ENCODE data around the gene HELQ.

HELQ gene

DNA sequence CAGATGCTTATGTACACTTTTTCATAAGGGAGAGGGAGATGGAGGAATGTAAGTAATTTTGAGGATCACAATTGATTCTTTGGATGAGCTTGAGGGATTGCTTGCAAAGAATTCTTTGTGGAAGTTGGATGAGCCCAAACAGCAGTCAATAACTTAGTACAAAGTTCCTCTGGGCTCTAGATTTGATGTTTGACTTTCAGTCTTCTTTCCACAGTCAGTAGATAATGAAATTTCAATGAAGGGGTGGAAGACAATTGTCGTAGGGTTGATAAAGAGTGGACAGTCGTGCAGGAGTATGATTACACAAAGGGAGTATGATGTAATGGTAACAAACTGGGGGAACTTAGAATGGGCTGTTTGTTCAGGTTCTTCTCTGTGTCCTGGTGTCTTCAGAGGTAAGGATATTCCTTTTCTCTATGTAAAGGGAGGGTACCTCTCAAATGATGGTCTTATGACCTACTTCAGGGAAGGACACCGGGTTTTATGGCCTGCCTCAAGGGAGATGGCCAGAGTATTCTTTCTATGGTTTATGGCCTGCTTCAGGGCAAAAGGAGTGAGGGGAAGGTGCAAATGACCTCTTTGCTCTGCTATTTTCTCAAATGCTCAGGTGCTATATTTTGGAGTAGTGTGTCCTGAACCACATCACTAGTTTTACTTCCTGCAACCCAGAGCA lies 31.0 kb upstream of the HELQ start:
- peaks cover 4% of the 10 kb centered on the region for H3K4me1 ChIP-seq (ENCODE audit: control insufficient read depth, insufficient read depth, low read length, poor library complexity, severe bottlenecking)
- no peak overlapping the region for H3K27ac ChIP-seq (ENCODE audit: low read depth, low read length, severe bottlenecking)
- H3K36me3 ChIP-seq (ENCODE audit: control insufficient read depth, insufficient read depth, low read length): no peaks in the 10 kb centered on the region
- WGBS, 2 experiments (ENCODE audit: insufficient coverage in 2 of 2): 88 to 94% methylated on average over 3 of the region's 3 CpGs
- H3K9me3 ChIP-seq (ENCODE audit: control insufficient read depth, low read length): no peaks in the 10 kb centered on the region
- H3K4me3 ChIP-seq (ENCODE audit: extremely low read depth, insufficient read depth, low read length, poor library complexity, severe bottlenecking): no peak overlapping the region

DNA sequence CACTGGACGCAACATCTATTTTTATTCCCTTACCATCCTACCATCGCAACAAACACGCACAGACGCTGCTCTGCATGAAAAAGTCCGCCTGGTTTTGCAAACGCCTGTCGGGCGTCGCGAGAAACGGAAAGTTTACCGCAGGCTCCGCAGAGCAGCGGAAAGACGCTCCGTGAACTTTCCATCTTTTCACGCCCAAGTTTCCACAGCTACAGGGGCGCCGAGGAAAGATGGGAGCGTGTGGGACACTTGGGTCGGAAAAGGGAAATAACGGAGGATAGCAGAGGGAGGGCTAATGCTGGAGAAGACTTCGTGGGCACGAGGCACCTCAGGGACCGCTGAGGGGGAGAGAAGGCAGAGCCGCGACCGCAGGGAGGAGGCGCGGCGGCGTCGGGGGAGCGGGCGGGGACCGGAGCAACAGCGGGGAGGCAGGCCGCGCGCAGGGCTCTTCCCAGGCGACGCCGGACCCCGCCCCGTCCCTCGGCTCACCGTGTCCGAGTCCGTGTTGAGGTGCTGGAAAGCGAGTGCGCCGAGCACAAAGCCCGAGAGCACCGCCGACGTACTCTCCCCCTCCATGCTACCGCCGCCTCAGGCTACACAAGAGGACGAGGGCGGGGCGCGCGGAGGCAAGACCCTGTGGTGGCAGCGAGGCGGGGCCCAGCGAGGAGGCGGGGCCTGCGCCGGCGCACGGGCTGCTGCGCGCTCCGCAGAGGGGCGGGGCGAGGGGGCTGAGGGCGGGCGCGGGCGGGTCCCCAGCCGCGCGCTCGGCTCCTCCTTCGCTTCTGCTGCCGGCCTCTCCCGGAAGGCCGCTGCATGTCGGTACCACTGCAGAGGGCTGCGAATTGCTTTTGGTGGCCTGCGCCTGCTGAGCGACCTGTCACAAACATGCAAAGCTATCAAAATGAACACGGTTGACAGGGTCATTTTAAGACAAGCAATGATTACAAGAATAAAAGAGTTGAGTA lies 29.2 kb upstream of the HELQ start, which contains the start of gene ABRAXAS1:
Gene ABRAXAS1 (minus strand): TSS at position 601 of the 962 bp plus-strand sequence. CDS start 28 bp downstream, at position 573.
- 1 to 2% methylated on average over 57 to 63 of the region's 93 CpGs for WGBS, 2 experiments (ENCODE audit: insufficient coverage in 2 of 2)
- H3K4me1 ChIP-seq (ENCODE audit: control insufficient read depth, insufficient read depth, low read length, poor library complexity, severe bottlenecking): peaks cover 4% of the 10 kb centered on the region
- no peaks in the 10 kb centered on the region for H3K9me3 ChIP-seq (ENCODE audit: control insufficient read depth, low read length)
- peak within 1 kb of the TSS; percentile 71 for H3K27ac ChIP-seq (ENCODE audit: low read depth, low read length, severe bottlenecking)
- H3K4me3 ChIP-seq (ENCODE audit: extremely low read depth, insufficient read depth, low read length, poor library complexity, severe bottlenecking): peak within 1 kb of the TSS; percentile 59
- peaks cover 9% of the 10 kb centered on the region for H3K36me3 ChIP-seq (ENCODE audit: control insufficient read depth, insufficient read depth, low read length)

DNA sequence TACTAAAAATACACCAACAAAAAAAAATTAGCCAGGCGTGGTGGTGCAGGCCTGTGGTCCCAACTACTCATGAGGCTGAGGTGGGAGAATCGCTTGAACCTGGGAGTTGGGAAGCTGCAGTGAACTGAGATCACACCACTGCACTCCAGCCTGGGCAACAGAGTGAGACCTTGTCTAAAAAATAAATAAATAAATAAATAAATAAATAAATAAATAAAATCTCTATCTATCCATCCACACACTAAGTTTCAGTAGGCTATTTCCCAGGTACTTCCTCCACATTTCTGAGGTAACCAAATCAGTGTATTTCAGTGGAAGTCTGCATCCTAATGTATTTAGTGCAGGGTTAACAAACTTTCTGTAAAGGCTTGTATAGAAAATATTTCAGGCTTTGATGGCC lies 18.3 kb upstream of the HELQ start:
- 75% methylated on average over 1 of the region's 2 CpGs; no CpG with 5 or more reads in 1 of the 2 experiments for WGBS, 2 experiments (ENCODE audit: insufficient coverage in 2 of 2)
- Histone ChIP-seq H3K4me1 (ENCODE audit: control insufficient read depth, insufficient read depth, low read length, poor library complexity, severe bottlenecking) (no peaks in the 10 kb centered on the region), H3K27ac (ENCODE audit: low read depth, low read length, severe bottlenecking) (no peak overlapping the region), H3K4me3 (ENCODE audit: extremely low read depth, insufficient read depth, low read length, poor library complexity, severe bottlenecking) (no peak overlapping the region), H3K9me3 (ENCODE audit: control insufficient read depth, low read length) (no peaks in the 10 kb centered on the region), H3K36me3 (ENCODE audit: control insufficient read depth, insufficient read depth, low read length) (peaks cover 54% of the 10 kb centered on the region)

DNA sequence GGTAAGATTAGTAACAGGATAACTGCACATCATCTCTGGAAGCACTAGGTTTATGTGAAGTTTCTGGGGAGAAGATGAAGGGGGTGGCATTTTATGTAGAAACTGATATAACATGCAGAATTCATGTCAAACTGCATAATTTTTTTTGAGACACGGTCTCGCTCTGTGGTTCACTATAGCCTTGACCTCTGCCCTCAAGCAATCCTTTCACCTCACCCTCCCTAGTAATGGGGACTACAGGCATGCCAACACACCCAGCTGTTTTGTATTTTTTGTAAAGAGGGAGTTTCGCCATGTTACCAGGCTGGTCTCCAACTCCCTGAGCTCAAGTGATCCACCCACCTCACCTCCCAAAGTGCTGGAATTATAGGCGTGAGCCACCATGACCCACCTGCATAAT lies 17.8 kb upstream of the HELQ start:
- 40 to 90% methylated on average over 1 to 2 of the region's 4 CpGs for WGBS, 2 experiments (ENCODE audit: insufficient coverage in 2 of 2)
- Histone ChIP-seq H3K36me3 (ENCODE audit: control insufficient read depth, insufficient read depth, low read length) (peaks cover 54% of the 10 kb centered on the region), H3K27ac (ENCODE audit: low read depth, low read length, severe bottlenecking) (no peak overlapping the region), H3K4me1 (ENCODE audit: control insufficient read depth, insufficient read depth, low read length, poor library complexity, severe bottlenecking) (no peaks in the 10 kb centered on the region), H3K4me3 (ENCODE audit: extremely low read depth, insufficient read depth, low read length, poor library complexity, severe bottlenecking) (no peak overlapping the region), H3K9me3 (ENCODE audit: control insufficient read depth, low read length) (no peaks in the 10 kb centered on the region)

DNA sequence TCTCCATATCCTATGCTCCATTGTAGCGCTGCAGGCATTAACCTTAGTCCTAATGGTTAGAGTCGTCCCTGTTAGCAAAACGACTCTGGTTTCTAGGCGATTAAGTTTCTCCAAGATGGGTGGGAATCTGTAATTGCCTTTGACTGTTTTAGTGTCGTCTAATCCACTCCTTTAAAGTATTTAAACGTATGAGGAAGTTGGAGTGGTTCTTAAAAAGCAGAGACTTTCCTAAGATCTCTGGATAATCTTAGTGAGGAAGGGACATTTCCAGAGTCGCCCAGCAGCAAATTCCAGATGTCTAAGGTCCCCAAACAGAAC lies 520 bp upstream of the HELQ start:
- no CpG with 5 or more reads among the region's 7 CpGs for WGBS, 2 experiments (ENCODE audit: insufficient coverage in 2 of 2)
- peaks cover 46% of the 10 kb centered on the region for H3K36me3 ChIP-seq (ENCODE audit: control insufficient read depth, insufficient read depth, low read length)

DNA sequence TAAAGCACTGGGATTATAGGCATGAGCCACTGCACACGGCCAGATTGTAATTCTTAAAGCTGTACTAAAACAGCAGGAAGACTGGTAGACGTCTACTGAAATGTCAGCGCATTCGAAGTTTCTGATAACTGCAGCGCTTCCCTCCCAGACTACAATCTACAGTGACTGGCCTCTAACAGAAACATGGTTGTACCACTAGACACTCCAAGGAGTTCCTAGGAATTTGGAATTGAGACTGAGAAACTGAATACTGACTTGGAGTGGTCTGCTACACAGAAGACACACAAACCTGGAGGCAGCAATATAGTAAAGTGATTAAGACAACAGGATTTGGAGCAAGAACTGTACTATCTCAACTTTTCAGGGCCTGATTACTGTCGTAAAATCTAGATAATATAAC lies 937 bp downstream of the HELQ start:
- peak overlapping the region; percentile 97 for H3K27ac ChIP-seq (ENCODE audit: low read depth, low read length, severe bottlenecking)
- H3K4me3 ChIP-seq (ENCODE audit: extremely low read depth, insufficient read depth, low read length, poor library complexity, severe bottlenecking): peak overlapping the region; percentile 91
- H3K9me3 ChIP-seq (ENCODE audit: control insufficient read depth, low read length): no peaks in the 10 kb centered on the region
- H3K36me3 ChIP-seq (ENCODE audit: control insufficient read depth, insufficient read depth, low read length): peaks cover 38% of the 10 kb centered on the region
- WGBS, 2 experiments (ENCODE audit: insufficient coverage in 2 of 2): 83 to 84% methylated on average over 5 of the region's 6 CpGs
- no peaks in the 10 kb centered on the region for H3K4me1 ChIP-seq (ENCODE audit: control insufficient read depth, insufficient read depth, low read length, poor library complexity, severe bottlenecking)

More for the DNA sequence above, 520 bp upstream of the HELQ start:
- Histone ChIP-seq H3K9me3 (ENCODE audit: control insufficient read depth, low read length) (no peaks in the 10 kb centered on the region), H3K27ac (ENCODE audit: low read depth, low read length, severe bottlenecking) (peak overlapping the region; percentile 97), H3K4me3 (ENCODE audit: extremely low read depth, insufficient read depth, low read length, poor library complexity, severe bottlenecking) (peak overlapping the region; percentile 91), H3K4me1 (ENCODE audit: control insufficient read depth, insufficient read depth, low read length, poor library complexity, severe bottlenecking) (no peaks in the 10 kb centered on the region)

DNA sequence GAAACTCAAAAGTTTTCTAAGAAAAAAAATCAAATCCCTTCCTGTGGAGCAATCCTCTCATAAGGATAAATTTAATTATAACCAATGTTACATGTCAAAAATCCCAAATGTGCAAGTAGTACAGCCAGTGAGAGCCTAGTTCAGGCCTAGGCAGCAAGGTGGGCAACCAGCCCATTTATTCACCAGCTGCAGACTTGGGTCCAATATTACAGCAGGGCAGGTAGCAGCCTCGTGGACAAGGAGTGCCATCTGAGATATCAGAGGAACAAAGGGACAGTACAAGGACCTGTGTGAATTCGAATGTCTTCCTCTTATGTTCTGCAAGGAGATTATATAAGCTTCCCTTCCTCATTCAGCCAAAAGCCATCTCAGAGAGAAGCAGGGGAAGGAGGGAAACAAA lies 6.6 kb downstream of the HELQ start:
- no peak overlapping the region for H3K27ac ChIP-seq (ENCODE audit: low read depth, low read length, severe bottlenecking)
- WGBS, 2 experiments (ENCODE audit: insufficient coverage in 2 of 2): 100% methylated on average over 1 of the region's 2 CpGs; no CpG with 5 or more reads in 1 of the 2 experiments

DNA sequence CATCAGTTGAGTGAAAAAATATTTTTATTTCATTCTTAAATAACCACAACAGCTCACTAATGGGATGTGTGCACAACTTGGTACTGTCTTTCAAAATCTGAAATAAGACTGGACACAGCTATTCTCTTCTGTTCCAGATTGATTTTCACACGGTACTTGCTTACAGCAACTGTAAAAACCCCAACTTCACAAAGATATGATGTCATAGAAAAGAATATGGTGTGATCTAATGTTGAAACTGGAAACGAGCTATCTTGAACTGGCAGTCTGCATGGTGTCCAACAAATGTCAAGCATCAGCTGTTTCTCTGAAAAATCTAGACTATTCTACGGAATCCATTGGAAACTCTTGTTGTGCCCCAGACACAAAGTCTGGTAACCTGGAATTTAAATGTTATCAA lies 14.7 kb downstream of the HELQ start:
- peaks cover 28% of the 10 kb centered on the region for H3K36me3 ChIP-seq (ENCODE audit: control insufficient read depth, insufficient read depth, low read length)
- H3K27ac ChIP-seq (ENCODE audit: low read depth, low read length, severe bottlenecking): no peak overlapping the region
- WGBS, 2 experiments (ENCODE audit: insufficient coverage in 2 of 2): 60 to 100% methylated on average over 1 of the region's 3 CpGs
- no peaks in the 10 kb centered on the region for H3K9me3 ChIP-seq (ENCODE audit: control insufficient read depth, low read length)
- H3K4me1 ChIP-seq (ENCODE audit: control insufficient read depth, insufficient read depth, low read length, poor library complexity, severe bottlenecking): no peaks in the 10 kb centered on the region
- no peak overlapping the region for H3K4me3 ChIP-seq (ENCODE audit: extremely low read depth, insufficient read depth, low read length, poor library complexity, severe bottlenecking)

More for the DNA sequence above, 6.6 kb downstream of the HELQ start:
- Histone ChIP-seq H3K4me1 (ENCODE audit: control insufficient read depth, insufficient read depth, low read length, poor library complexity, severe bottlenecking) (no peaks in the 10 kb centered on the region), H3K4me3 (ENCODE audit: extremely low read depth, insufficient read depth, low read length, poor library complexity, severe bottlenecking) (no peak overlapping the region), H3K36me3 (ENCODE audit: control insufficient read depth, insufficient read depth, low read length) (peaks cover 27% of the 10 kb centered on the region), H3K9me3 (ENCODE audit: control insufficient read depth, low read length) (no peaks in the 10 kb centered on the region)

DNA sequence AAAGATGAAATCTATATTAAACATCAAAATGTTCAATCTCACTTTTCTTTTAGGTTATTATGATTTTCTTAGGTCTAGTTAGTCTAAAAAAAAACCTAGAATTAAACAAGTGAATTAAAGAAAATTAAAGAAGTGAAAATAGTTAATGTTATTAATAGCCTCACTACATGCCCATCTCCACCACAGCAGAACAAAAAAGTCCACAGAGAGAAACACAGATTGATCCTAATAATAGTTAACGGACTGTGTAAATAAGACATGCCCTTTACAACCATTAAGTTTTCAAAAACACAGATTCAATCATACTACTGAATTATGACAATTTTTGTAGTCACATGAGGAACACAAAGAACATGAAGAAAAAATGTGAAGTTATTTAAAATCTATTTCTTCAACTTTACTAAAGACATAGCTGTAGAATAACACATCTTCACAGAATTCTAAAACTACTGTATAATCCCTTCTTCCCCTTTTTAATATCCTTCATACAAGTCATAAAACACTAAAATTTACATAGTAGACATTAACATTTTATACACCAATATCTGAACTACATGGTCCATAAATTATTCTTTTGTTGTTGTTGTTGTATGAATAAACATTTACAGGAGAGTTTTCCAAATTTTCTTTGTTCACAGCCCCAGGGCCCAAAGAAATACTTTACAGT lies 15.3 kb downstream of the HELQ start:
- WGBS, 2 experiments (ENCODE audit: insufficient coverage in 2 of 2): 100% methylated on average over 1 of the region's 1 CpG; no CpG with 5 or more reads in 1 of the 2 experiments
- no peak overlapping the region for H3K27ac ChIP-seq (ENCODE audit: low read depth, low read length, severe bottlenecking)
- H3K36me3 ChIP-seq (ENCODE audit: control insufficient read depth, insufficient read depth, low read length): peaks cover 28% of the 10 kb centered on the region
- no peaks in the 10 kb centered on the region for H3K4me1 ChIP-seq (ENCODE audit: control insufficient read depth, insufficient read depth, low read length, poor library complexity, severe bottlenecking)
- no peaks in the 10 kb centered on the region for H3K9me3 ChIP-seq (ENCODE audit: control insufficient read depth, low read length)
- no peak overlapping the region for H3K4me3 ChIP-seq (ENCODE audit: extremely low read depth, insufficient read depth, low read length, poor library complexity, severe bottlenecking)

DNA sequence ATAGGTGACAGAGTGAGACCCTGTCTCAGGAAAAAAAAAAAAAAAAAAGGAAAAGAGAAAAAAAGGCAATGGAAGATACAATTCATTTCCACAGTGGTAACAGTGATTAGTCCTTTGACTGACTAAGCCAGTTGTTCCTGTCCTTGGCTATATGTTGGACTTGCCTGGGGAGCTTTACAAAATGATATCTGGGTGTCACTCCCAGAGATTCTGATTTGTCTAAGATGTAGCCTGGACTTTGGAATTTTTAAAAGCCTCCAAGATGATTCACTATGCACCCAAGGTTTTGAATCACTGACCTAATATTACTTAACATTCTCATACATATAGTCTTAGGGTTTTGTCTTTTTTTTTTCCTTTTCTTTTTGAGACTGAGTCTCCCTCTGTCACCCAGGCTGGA lies 16.9 kb downstream of the HELQ start:
- H3K36me3 ChIP-seq (ENCODE audit: control insufficient read depth, insufficient read depth, low read length): peaks cover 30% of the 10 kb centered on the region
- H3K27ac ChIP-seq (ENCODE audit: low read depth, low read length, severe bottlenecking): no peak overlapping the region
- no peaks in the 10 kb centered on the region for H3K4me1 ChIP-seq (ENCODE audit: control insufficient read depth, insufficient read depth, low read length, poor library complexity, severe bottlenecking)
- no peaks in the 10 kb centered on the region for H3K9me3 ChIP-seq (ENCODE audit: control insufficient read depth, low read length)
- H3K4me3 ChIP-seq (ENCODE audit: extremely low read depth, insufficient read depth, low read length, poor library complexity, severe bottlenecking): no peak overlapping the region
